ENCODE data around the gene SMAP1. TPM values are rescaled to one million over a fixed set of nuclear protein-coding genes. Genes with fewer than 3 reads are reported as not detected.

The SMAP1 gene
- total and polyA plus RNA-seq, 9 donors: 19.4 to 27.7 (median 26.3) TPM

DNA sequence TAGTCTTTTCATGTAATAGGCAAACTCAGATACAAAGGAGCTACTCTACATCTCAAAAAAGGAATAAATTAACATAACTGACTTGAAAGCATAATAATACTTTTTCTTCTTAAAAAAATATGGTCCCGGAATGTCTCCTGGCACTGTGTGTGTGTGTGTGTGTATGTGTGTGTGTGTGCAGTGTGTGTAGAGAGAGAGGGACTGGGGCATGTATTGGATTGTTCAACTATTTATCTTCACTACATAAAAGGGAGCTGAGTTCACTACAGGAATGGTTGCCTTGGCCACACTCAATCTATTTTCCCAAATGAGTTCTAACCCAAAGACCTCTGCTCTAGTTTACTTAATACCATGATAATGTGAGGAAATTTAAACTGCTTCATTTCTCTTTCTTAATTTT is 238.1 kb downstream of the SMAP1 start:
- DNase-seq: no peak
- H3K27ac ChIP-seq (ENCODE audit: low read length): no peak overlapping the region
- no peaks in the 10 kb centered on the region for H3K9me3 ChIP-seq (replicated peaks; ENCODE audit: control insufficient read depth, low read depth, low read length)
- no CpG with 5 or more reads among the region's 1 CpG for WGBS (ENCODE audit: insufficient coverage)
- H3K27me3 ChIP-seq (ENCODE audit: control insufficient read depth, insufficient read depth, low read length): no peaks in the 10 kb centered on the region
- H3K36me3 ChIP-seq (ENCODE audit: control insufficient read depth, insufficient read depth, low read length): no peaks in the 10 kb centered on the region
- no peak overlapping the region for H3K4me3 ChIP-seq (ENCODE audit: low read length)
- H3K4me1 ChIP-seq (ENCODE audit: control insufficient read depth, insufficient read depth, low read length): no peaks in the 10 kb centered on the region

Other genes starting within 250 kb of the SMAP1 start
- 23.7 TPM for gene SDHAF4, start 101.0 kb upstream of the SMAP1 start, total RNA-seq
- gene SDHAF4, start 101.0 kb upstream of the SMAP1 start, polyA plus RNA-seq (ENCODE audit: insufficient read depth in 1 of 8, insufficient read length in 8 of 8, low replicate concordance in 1 of 8): 10 to 100 TPM; 11.9 to 16.8 (median 14.8) TPM